ENCODE data around the gene MRRF.
A peak's percentile ranks its signal among the peaks of the same experiment; 100 is the strongest.

MRRF gene

DNA sequence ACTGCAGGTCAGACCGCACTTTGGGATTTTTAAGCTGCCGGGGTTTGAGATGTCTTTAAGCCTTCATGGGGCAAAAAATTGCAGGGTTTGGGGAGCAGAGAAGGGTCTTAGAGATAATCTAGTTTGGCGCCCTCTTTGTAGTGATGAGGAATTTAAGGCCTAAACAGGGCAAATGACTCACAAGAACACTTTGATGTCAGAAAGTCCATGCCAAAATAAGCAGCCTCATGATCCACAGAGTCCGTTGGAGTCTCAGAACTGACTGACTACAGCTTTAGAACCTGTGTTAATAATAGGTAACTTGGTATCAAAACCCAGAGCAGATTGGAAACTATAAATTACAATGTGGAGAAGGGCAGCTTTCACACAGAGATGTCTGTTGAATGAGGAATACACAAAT, 70.2 kb downstream of the MRRF start:
- no peaks in the 10 kb centered on the region for H3K9me3 Mint-ChIP-seq
- no peaks in the 10 kb centered on the region for H3K4me1 Mint-ChIP-seq (ENCODE audit: low read depth in 2 of 2)
- H3K27me3 Mint-ChIP-seq, result peaks cover 18 to 30% of the 10 kb centered on the region in 2 donors
- no peak overlapping the region for H3K27ac Mint-ChIP-seq
- no peaks in the 10 kb centered on the region for H3K36me3 Mint-ChIP-seq (ENCODE audit: insufficient read depth)
- ATAC-seq (replicated peaks), result no peak
- no peak for DNase-seq
- no peak overlapping the region for H3K4me3 Mint-ChIP-seq

DNA sequence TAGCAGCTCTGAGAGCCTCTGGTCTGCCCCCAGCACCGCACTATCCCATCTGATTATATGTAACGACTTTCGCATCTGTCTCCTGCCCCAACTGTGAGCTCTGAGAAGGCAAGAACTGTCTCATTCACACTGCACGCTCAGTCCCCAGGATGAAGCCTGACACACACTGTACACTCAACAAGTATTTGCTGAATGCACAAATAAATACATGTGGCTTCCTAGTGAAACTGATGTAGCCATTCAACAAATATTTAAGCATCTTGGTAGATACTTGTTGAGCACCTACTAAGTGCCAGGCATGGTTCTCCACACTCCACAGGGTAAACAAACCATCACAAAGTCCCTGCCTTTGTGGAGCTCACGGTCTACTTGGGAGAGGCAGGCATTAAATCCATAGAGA, 71.5 kb downstream of the MRRF start:
- DNase-seq, result no peak
- Mint-ChIP-seq H3K4me1 (ENCODE audit: low read depth in 2 of 2) (no peaks in the 10 kb centered on the region), H3K36me3 (ENCODE audit: insufficient read depth) (no peaks in the 10 kb centered on the region), H3K9me3 (no peaks in the 10 kb centered on the region), H3K27ac (no peak overlapping the region), H3K4me3 (no peak overlapping the region), H3K27me3 (peaks cover 18 to 39% of the 10 kb centered on the region in 2 donors)
- no peak for ATAC-seq (replicated peaks)

DNA sequence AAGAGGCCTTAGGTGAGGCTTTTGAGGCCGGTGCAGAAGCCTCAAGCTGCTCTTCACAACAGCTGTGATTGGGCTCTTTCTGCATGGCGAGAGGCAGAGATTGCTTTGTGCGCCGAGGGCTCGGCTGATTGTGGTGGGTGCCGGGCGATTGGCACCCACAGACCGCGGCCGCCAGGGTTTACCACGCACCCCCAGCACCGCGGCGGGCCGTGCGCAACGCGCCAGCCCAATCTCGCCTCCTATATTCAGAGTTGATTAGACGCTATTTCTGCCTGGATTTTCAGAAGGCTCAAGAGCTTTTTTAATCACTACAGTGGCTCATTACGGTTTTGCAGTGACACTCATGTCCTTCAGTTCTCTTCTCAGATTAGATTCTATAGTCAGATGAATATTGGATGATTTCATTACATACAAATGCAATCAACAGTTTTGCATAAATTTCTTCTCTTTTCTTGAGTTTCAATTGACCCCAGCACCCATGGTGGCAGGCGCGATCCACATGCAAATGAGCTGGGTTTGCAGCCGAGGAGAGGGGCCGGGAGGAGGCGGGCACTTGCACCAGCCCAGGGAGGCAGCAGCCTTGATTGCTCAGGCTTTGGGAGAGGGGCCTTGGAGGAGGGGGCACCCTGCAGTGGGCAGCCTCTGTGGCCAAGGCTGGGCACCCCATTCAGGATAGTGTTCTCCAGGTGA, 72.3 kb downstream of the MRRF start:
- Mint-ChIP-seq H3K36me3 (ENCODE audit: insufficient read depth) (no peaks in the 10 kb centered on the region), H3K27me3 (peaks cover 23 to 39% of the 10 kb centered on the region in 2 donors), H3K4me3 (no peak overlapping the region), H3K4me1 (ENCODE audit: low read depth in 2 of 2) (no peaks in the 10 kb centered on the region), H3K9me3 (no peaks in the 10 kb centered on the region), H3K27ac (no peak overlapping the region)
- DNase-seq (no peak), ATAC-seq (replicated peaks) (no peak)

DNA sequence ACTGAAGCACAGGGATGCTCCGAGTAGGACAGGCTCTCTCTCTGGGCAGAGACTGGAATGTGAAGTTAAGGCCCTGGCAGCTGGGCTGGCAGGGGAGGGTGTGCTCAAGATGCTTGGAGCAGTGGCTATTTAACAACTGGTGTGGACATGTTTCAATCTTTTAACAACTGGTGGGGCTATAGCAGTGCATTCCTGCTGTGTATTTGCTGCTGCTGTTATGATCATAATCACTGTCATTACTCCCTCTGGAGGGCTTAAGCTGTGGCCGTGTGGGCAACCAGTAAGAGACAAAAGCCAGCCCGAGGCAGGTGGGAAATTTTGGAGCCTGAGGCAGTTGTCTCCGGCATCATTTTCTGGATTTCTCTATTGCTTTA, 72.9 kb downstream of the MRRF start:
- H3K9me3 Mint-ChIP-seq, result no peaks in the 10 kb centered on the region
- DNase-seq (no peak), ATAC-seq (replicated peaks) (no peak)
- peaks cover 28 to 43% of the 10 kb centered on the region in 2 donors for H3K27me3 Mint-ChIP-seq
- H3K36me3 Mint-ChIP-seq (ENCODE audit: insufficient read depth), result no peaks in the 10 kb centered on the region
- H3K4me3 Mint-ChIP-seq, result no peak overlapping the region
- H3K27ac Mint-ChIP-seq, result no peak overlapping the region
- no peaks in the 10 kb centered on the region for H3K4me1 Mint-ChIP-seq (ENCODE audit: low read depth in 2 of 2)

DNA sequence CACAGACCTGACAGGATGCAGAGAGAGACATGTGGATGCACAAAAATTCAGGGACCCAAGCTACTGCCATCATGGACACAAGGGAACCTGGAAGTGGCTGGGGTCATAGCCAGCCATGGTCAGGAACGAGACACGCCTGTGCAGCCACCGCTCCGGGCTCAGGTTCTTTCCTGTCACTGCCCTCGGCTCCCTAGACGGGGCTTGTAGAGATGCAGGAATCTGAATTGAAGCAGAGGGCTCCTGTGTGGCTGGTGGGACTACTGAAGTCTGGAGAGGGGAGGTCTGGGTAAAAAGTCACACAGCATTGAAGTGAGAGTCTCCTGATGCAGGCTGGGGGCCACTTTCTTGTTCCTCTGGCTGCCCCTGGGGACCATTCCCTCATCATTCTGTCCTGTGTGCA, 73.9 kb downstream of the MRRF start:
- Mint-ChIP-seq H3K9me3 (no peaks in the 10 kb centered on the region), H3K27ac (no peak overlapping the region), H3K36me3 (ENCODE audit: insufficient read depth) (no peaks in the 10 kb centered on the region), H3K27me3 (peaks cover 29 to 53% of the 10 kb centered on the region in 2 donors), H3K4me1 (ENCODE audit: low read depth in 2 of 2) (no peaks in the 10 kb centered on the region), H3K4me3 (no peak overlapping the region)
- ATAC-seq (replicated peaks), result no peak
- no peak for DNase-seq

DNA sequence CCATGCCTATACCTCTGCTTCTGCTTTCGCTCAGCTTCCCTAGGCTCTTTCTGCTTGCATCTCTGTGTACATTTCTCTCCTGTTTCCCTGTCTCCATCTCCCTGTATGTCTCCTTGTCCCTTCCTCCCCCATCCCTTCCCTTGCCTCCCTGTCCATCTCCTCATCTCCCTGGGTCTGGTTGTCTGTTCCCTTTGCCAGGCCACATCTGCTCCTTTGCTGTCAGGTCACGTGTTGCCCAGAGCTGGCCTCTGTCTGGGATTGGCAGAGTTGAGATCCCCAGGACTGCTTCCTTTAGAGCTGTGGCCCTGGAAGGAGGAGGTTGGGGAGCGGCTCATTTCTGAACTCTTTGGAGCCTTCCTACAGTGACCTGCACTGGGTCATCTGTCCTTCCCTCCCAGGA, 74.3 kb downstream of the MRRF start:
- ATAC-seq (replicated peaks) (no peak), DNase-seq (no peak)
- Mint-ChIP-seq H3K36me3 (ENCODE audit: insufficient read depth) (no peaks in the 10 kb centered on the region), H3K27ac (no peak overlapping the region), H3K4me3 (no peak overlapping the region), H3K27me3 (peaks cover 33 to 57% of the 10 kb centered on the region in 2 donors), H3K4me1 (ENCODE audit: low read depth in 2 of 2) (no peaks in the 10 kb centered on the region), H3K9me3 (no peaks in the 10 kb centered on the region)

DNA sequence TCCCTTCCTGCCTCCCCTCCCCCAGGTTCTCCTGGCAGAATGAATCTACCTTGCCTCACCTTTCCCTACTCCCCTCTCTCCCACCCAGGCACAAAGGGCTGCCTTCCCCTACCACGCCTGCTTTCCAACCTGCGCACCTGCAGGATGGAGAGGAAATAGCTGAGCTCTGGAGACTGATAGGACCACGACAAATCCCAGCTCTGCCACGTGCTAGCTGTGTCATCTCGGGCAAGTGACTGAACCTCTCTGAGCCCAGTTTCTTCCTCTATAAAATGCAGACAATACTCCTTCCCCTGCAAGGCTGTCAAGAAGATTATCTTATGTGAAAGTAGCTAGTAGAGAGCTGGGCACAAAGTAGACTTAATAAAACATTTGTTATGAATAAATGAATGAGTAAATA, 74.9 kb downstream of the MRRF start:
- Mint-ChIP-seq H3K4me3 (no peak overlapping the region), H3K27me3 (peaks cover 37 to 63% of the 10 kb centered on the region in 2 donors), H3K36me3 (ENCODE audit: insufficient read depth) (no peaks in the 10 kb centered on the region), H3K9me3 (no peaks in the 10 kb centered on the region), H3K27ac (no peak overlapping the region), H3K4me1 (ENCODE audit: low read depth in 2 of 2) (no peaks in the 10 kb centered on the region)
- no peak for ATAC-seq (replicated peaks)
- no peak for DNase-seq

DNA sequence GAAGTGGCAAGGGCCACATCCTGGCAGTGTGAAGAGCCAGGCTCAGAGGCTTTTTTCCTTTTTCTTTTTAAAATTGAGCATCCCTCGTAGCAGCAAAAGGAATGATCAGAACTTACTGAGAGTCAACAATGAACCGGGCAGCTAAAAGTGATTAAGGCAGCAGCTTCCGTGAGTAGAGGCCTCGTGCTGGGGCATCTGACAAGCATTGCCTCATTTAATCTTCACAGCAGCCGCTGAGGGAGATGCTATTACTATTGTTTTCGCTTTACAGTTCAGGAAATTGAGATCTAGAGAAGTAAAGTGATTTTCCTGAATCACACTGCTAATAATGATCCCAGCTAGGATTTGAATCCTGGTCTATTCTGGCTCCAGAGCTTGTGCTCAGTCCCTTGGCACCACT, 75.5 kb downstream of the MRRF start:
- no peaks in the 10 kb centered on the region for H3K9me3 Mint-ChIP-seq
- no peaks in the 10 kb centered on the region for H3K4me1 Mint-ChIP-seq (ENCODE audit: low read depth in 2 of 2)
- no peaks in the 10 kb centered on the region for H3K36me3 Mint-ChIP-seq (ENCODE audit: insufficient read depth)
- ATAC-seq (replicated peaks), result no peak
- DNase-seq, result no peak
- H3K27me3 Mint-ChIP-seq, result peaks cover 39 to 69% of the 10 kb centered on the region in 2 donors
- no peak overlapping the region for H3K27ac Mint-ChIP-seq
- H3K4me3 Mint-ChIP-seq, result no peak overlapping the region

DNA sequence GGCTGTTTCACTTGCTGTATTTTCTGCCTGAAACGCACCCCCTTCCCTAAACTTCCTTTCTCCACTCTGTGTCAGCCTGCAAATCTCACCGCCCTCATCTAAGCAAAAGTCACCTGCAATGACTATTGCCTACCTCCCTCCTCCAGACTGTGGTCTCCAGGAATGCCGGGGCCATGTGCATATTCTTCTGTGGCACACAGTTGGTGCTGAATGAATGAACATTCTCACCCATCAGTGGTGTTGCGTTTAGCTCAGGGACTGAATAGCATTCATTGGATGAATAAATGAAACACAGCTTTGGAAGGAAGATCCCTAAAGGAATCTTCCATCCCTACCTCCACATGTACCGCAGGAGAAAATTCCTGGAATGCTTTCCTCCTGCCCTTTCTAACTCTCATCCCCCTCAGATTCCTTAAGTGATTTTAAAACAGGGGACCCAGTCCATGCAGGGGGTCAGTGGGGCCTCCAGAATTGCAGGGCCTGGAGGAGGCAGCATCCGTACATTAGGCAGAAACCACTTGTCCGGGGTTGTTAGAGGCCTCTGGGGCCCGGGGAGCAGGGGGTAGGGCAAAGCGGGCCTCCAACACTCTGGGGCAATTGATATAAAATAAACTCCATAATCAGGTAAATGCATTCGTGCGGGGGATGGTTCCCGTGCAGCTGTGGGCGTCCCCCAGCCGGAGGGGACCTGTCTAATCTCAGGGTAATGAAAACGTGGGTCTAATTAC, 77.8 kb downstream of the MRRF start:
- peaks cover 0 to under 1% of the 10 kb centered on the region in 2 donors for H3K4me1 Mint-ChIP-seq (ENCODE audit: low read depth in 2 of 2)
- DNase-seq (no peak), ATAC-seq (replicated peaks) (no peak)
- no peaks in the 10 kb centered on the region for H3K36me3 Mint-ChIP-seq (ENCODE audit: insufficient read depth)
- no peak overlapping the region for H3K4me3 Mint-ChIP-seq
- H3K9me3 Mint-ChIP-seq, result no peaks in the 10 kb centered on the region
- peaks cover 51 to 83% of the 10 kb centered on the region in 2 donors for H3K27me3 Mint-ChIP-seq
- no peak overlapping the region for H3K27ac Mint-ChIP-seq

DNA sequence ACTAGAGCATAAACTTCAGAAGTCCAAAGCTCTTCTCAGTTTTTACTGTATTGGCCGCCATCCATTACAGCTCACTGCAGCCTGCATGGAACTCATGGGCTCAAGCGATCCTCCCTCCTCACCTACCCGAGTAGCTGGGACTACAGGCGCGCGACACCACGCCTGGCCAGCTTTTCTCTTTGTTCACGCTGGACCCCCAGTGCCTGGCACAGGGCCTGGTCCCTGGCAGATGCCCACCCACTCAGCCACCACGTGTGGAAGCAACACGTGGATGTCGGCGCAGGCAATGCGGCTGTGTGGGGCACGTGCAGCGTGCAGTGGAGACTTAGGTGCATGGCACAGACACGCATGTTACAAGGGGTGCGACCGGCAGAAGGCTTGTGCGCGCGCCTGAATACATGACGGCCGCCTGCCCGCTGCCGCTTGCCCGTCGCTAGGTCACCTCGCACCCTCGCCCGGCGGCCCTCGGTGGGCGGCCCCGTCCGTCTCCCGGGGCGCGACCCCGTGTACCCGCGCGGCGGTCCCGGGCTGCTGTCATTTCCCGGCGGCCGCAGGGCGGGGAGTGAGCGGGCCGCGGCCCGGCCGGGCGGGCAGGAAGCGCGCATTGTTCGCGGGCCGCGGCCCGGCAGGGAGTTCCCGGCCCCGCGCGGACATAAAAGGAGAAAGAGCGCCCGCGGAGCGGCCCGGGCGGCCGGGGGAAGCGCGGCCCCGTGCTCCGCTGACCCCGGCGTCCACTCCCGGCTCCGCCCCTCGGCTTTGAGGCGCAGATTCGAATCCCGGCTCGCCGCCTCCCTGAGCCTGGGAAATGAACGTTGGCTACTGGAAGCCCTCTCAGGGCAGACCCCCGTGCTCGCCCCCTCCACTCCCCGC, 82.0 kb downstream of the MRRF start:
- Mint-ChIP-seq H3K36me3 (ENCODE audit: insufficient read depth) (no peaks in the 10 kb centered on the region), H3K27ac (no peak overlapping the region)

DNA sequence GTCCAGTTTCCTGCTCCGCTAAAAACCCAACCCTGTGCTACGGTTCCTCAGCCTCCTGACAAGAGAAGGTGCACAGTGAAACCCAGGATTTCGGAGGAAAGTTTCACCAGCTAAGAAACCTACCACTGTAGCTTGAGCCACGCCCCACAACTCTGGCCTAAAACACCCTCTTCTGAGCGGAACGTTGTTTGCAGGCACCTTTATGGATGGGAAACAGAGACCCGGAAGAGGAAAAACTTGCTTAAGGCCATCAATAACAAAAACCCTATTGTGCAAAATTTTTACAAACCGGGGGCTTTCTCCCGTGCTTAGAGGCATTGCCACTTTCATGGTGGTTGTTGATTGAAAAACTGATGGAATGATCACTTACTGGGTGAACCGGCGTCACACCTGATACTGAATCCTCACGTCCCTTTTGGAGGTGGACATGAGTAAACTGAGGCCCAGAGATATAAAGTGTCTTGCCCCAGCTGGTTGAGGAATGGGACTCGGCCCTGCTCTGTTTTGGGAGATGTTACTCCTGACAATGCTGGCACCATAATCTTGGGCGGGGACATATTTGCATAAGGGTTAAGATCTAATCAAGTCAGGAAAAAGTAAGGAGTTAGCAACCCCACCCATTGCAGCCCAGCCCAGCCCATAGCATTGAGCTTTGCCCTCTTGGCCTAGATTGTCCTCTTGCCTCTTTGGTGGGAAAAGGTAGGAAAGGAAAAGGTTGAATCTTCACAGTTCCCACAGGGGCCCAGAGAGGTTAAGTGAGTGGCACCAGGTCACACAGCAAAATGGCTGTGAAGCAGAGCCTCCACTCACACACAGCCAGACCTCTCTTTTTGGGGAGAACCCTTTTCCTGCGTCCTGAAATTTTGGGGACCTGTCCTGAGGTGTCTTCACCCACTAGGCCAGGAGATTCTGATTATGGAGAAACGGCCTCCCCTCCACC, 82.9 kb downstream of the MRRF start:
- H3K27me3 Mint-ChIP-seq, result peaks cover 63 to 86% of the 10 kb centered on the region in 2 donors
- peak overlapping the region; percentile 53 to 72 for H3K4me3 Mint-ChIP-seq
- DNase-seq, result no peak
- H3K9me3 Mint-ChIP-seq, result no peaks in the 10 kb centered on the region
- peaks cover 0 to 4% of the 10 kb centered on the region in 2 donors for H3K4me1 Mint-ChIP-seq (ENCODE audit: low read depth in 2 of 2)
- no peak overlapping the region for H3K27ac Mint-ChIP-seq
- ATAC-seq (replicated peaks), result no peak
- no peaks in the 10 kb centered on the region for H3K36me3 Mint-ChIP-seq (ENCODE audit: insufficient read depth)

More for the DNA sequence above, 82.0 kb downstream of the MRRF start:
- no peaks in the 10 kb centered on the region for H3K9me3 Mint-ChIP-seq
- ATAC-seq (replicated peaks), result peak; percentile 64
- no peak for DNase-seq
- H3K4me1 Mint-ChIP-seq (ENCODE audit: low read depth in 2 of 2), result peaks cover 0 to 4% of the 10 kb centered on the region in 2 donors
- peak overlapping the region; percentile 53 to 72 for H3K4me3 Mint-ChIP-seq
- H3K27me3 Mint-ChIP-seq, result peaks cover 72 to 91% of the 10 kb centered on the region in 2 donors

DNA sequence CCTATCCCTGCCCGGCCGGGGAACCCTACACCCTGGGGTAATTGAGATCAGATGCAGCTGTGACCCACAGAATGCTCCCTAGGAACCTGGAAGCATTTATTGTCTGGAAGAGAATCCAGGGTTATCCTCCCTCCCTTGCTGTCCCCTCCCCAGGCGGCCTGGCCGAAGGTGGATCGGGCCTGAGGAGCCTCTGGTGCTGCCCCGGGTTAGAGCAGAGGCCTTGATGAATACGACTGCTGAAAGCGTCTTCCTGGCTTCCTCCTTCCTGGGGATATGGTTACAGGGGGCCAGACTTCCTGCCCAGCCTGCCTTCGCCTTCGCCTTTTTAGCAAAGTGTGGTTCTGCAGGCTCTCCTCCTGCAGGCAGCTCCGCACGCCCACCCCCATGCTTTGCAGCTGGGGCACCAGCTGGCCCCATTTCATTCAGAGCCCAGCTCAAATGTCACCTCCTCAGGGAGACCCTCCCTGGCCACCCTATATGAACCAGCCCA, 83.7 kb downstream of the MRRF start:
- DNase-seq, result no peak
- Mint-ChIP-seq H3K9me3 (no peaks in the 10 kb centered on the region), H3K27ac (no peak overlapping the region), H3K4me3 (no peak overlapping the region), H3K27me3 (peaks cover 62 to 79% of the 10 kb centered on the region in 2 donors), H3K36me3 (ENCODE audit: insufficient read depth) (no peaks in the 10 kb centered on the region), H3K4me1 (ENCODE audit: low read depth in 2 of 2) (peaks cover 0 to 4% of the 10 kb centered on the region in 2 donors)
- ATAC-seq (replicated peaks), result no peak

All from effector memory CD8-positive, alpha-beta T cell (primary cell).